ENCODE data around the gene JAM3.

GRCh38 chr11:134034496-134035381 lies 34.1 kb upstream of the JAM3 start:
- TF ChIP-seq CTCF (conservative IDR thresholded peaks at IDR 0.05; ENCODE audit: low read depth, low read length) (no peak), EZH2 (IDR thresholded peaks at IDR 0.05; ENCODE audit: low read length, unreplicated experiment) (no peak)
